Stomach (tissue), 19 donors: Measurements from ENCODE around the gene DCDC2B. TPM values are rescaled to one million over a fixed set of nuclear protein-coding genes. Genes with fewer than 3 reads are reported as not detected.
"Not testable (repeated sequence)": the region's sequence is repeated elsewhere in the genome, so short reads cannot be mapped to it uniquely, and the experiment has no call there.

ENCODE experiments used
- DNase-seq, 2 donors: peaks; one replicate each; pipeline versions ENCODE4 v3.0.0 to v3.0.0-alpha.2; 2013 to 2019
- H3K27ac ChIP-seq, 5 donors: fragments of 200-600 bp in 4 of 5; sonication (generic) in 4 of 5; one replicate each; pipeline ENCODE4 v1.5.1; 2013 to 2019; ENCODE audit warnings: mild to moderate bottlenecking in 1 of 5, moderate library complexity in 1 of 5
- H3K27me3 ChIP-seq, 3 donors: fragments of 200-600 bp; sonication (generic); one replicate each; pipeline ENCODE4 v1.5.1; 2017 to 2019; ENCODE audit warnings: mixed run types in 1 of 3
- H3K36me3 ChIP-seq, 4 donors: fragments of 200-600 bp; sonication (generic); 1 replicate in 3 of 4; 2 replicates in 1 of 4; pipeline ENCODE4 v1.5.1; 2016 to 2019
- H3K4me1 ChIP-seq, 4 donors: fragments of 200-600 bp; sonication (generic); one replicate each; pipeline ENCODE4 v1.5.1; 2016 to 2019
- H3K4me3 ChIP-seq, 4 donors: fragments of 200-600 bp; sonication (generic) in 3 of 4; one replicate each; pipeline ENCODE4 v1.5.1; 2016 to 2019; ENCODE audit warnings: mild to moderate bottlenecking in 1 of 4
- H3K9me3 ChIP-seq, 4 donors: fragments of 200-600 bp; sonication (generic); one replicate each; pipeline ENCODE4 v1.5.1; 2016 to 2019
- CTCF ChIP-seq, 7 experiments: fragments of 450-650 bp in 4 of 7; fragments of 200-600 bp in 3 of 7; sonication (generic) in 3 of 7; IDR thresholded peaks; one replicate each; pipeline ENCODE4 v1.5.1; 2016 to 2019; ENCODE audit warnings: antibody characterized with exemption in 7 of 7, control low read depth in 2 of 7, mild to moderate bottlenecking in 1 of 7
- EP300 ChIP-seq: sonication (generic); formaldehyde crosslinking; IDR thresholded peaks from one replicate; pipeline ENCODE4 v1.6.1; 2017; ENCODE audit warnings: antibody characterized with exemption
- POLR2A ChIP-seq, 4 donors: fragments of 450-650 bp; IDR thresholded peaks; one replicate each; pipeline ENCODE4 v1.6.1; 2016; ENCODE audit warnings: antibody characterized with exemption in 4 of 4, control low read depth in 2 of 4, mild to moderate bottlenecking in 1 of 4, moderate library complexity in 1 of 4
- POLR2AphosphoS5 ChIP-seq, 3 donors: sonication (generic); formaldehyde crosslinking; IDR thresholded peaks; one replicate each; pipeline ENCODE4 v1.6.1; 2016; ENCODE audit warnings: antibody characterized with exemption in 3 of 3
- WGBS, 5 donors: extraction: QIAGEN DNeasy Blood & Tissue Kit in 3 of 5; methylation state at CpG; one replicate each; pipeline versions ENCODE4 v1.1.5 to v1.1.7; 2013 to 2018; 5-methylcytosine and 5-hydroxymethylcytosine counted together
- intact Hi-C: fragments of 100-400 bp; cut with DNase I; formaldehyde crosslinking; loops from one replicate; pipeline ENCODE4 v1.15.1; 2023; ENCODE audit warnings: low total_unique reads
- long read RNA-seq, 10 donors: transcript quantifications; one replicate each; lab custom pipeline, GENCODE V29; 2026
- polyA plus RNA-seq, 3 donors: library from polyadenylated mRNA; stranded (reverse); fragments of 200-250 nt; gene quantifications; one replicate each; pipeline ENCODE4 v1.2.3, GENCODE V29; 2013
- total RNA-seq, 5 donors: library from RNA; depleted of rRNA; stranded (reverse); fragments of >200 nt; gene quantifications; one replicate each; pipeline versions ENCODE4 v1.1.0 to v1.2.3, GENCODE V29; 2014 to 2016
- donor health status: healthy with polysubstance abuse.
- donor health status: Bipolar disorder and iron deficiency.
- donor health status: healthy.

The DCDC2B gene
- total RNA-seq (not detected), polyA plus RNA-seq (not detected)
- long read RNA-seq, donor 1 = 0 reads
- long read RNA-seq, donor 2 = 0 reads
- long read RNA-seq, donor 3 = 0 reads
- long read RNA-seq, donor 4 = 0 reads
- long read RNA-seq, donor 5 = 0 reads
- long read RNA-seq, donor 6 = 0 reads
- long read RNA-seq, donor 7, partial matches to known transcripts = 6 of 6 reads
- long read RNA-seq, donor 7, other reads (novel, unspliced or antisense) = 0 of 6 reads
- long read RNA-seq, donor 8, partial matches to known transcripts = 5 of 5 reads
- long read RNA-seq, donor 8, other reads (novel, unspliced or antisense) = 0 of 5 reads
- long read RNA-seq, donor 9 = 0 reads
- long read RNA-seq, donor 10 = 0 reads

DNA sequence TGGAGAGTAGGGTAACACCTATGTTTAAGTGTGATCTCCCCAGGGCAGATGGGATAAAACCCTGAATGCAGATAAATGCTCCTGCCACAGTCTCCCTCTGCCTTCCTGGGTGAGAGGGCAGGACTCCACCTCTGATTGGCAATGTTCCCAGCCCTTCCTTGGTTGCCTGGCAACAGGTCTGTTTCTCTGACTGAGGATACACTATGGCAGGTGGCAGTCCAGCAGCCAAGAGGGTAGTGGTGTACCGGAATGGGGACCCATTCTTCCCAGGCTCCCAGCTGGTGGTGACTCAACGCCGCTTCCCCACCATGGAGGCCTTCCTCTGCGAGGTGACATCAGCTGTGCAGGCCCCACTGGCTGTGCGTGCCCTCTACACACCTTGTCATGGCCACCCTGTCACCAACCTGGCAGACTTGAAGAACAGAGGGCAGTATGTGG lies at the start of gene DCDC2B:
Gene DCDC2B, plus strand, starts transcription at position 199 of the 438 bp plus-strand sequence. Its CDS starts 5 bp downstream, at position 204.
- H3K27me3 ChIP-seq = no peaks in the 10 kb centered on the region
- peaks cover 0 to 6% (median 4%) of the 10 kb centered on the region in 4 donors for H3K36me3 ChIP-seq
- no peak within 1 kb of the TSS for H3K4me3 ChIP-seq
- no peak for TF ChIP-seq POLR2A (IDR thresholded peaks at IDR 0.05)
- peak in 1 of 7 experiments; percentile 8 for TF ChIP-seq CTCF (IDR thresholded peaks at IDR 0.05)
- no peak for TF ChIP-seq EP300
- peak in 1 of 3 donors; percentile 69 for TF ChIP-seq POLR2AphosphoS5 (IDR thresholded peaks at IDR 0.05)
- DNase-seq = peak; percentile 89 to 94
- H3K9me3 ChIP-seq = no peaks in the 10 kb centered on the region
- intact Hi-C loops = no loop called here
- peak within 1 kb of the TSS; percentile 18 to 65 (median 46) for H3K27ac ChIP-seq
- peaks cover 12 to 30% (median 26%) of the 10 kb centered on the region in 4 donors for H3K4me1 ChIP-seq
- 33 to 43% (median 38%) methylated on average over 4 to 5 of the region's 5 CpGs; no CpG with 5 or more reads in 1 of the 5 donors for WGBS, 5 donors

DNA sequence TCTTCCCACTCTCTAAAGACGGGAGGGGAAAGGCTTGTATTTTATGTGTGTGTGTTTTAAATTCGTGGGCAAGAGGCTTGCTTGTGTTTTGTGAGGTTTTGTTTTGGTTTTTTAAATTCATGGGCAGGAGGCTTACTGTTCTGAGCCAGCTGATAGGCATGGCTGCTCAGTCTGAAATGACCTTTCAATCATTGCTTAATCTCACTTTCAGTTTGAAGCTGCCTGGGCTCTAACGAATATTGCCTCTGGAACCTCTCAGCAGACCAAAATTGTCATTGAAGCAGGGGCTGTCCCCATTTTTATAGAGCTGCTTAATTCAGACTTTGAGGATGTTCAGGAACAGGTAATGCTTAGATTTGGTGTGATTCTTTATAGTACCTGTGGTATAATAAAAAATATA lies 49.7 kb upstream of the DCDC2B start:
- Histone ChIP-seq H3K36me3 (peaks cover 75 to 99% (median 96%) of the 10 kb centered on the region in 4 donors), H3K4me1 (peaks cover 0 to under 1% (median 0%) of the 10 kb centered on the region in 4 donors), H3K9me3 (no peaks in the 10 kb centered on the region), H3K4me3 (no peak overlapping the region), H3K27ac (no peak overlapping the region), H3K27me3 (no peaks in the 10 kb centered on the region)
- intact Hi-C loops = no loop called here
- 71 to 87% (median 73%) methylated on average over 3 of the region's 3 CpGs for WGBS, 5 donors
- DNase-seq = no peak
- TF ChIP-seq POLR2AphosphoS5 (IDR thresholded peaks at IDR 0.05) = no peak
- no peak for TF ChIP-seq CTCF (IDR thresholded peaks at IDR 0.05)
- TF ChIP-seq EP300 = no peak
- TF ChIP-seq POLR2A (IDR thresholded peaks at IDR 0.05) = no peak

DNA sequence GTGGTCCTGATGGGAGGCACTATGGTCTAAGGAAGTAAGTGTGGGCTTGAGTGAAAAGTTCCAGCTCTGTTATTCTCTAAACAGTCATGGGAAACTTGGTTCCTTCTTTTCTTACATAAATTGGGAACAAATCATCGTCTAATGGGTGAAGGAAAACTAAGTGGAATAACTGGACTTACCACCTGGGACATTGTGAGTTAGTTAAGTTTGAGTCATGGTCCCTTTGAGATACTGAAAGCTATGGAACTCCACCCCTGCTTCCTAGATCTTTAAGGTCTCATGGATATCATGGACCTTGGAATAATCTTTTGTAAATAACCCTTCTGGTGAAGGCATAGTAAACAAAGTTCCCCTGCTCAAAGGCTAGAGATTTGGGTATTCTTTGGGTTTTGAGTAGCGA lies 45.5 kb upstream of the DCDC2B start:
- Histone ChIP-seq H3K4me3 (no peak overlapping the region), H3K9me3 (no peaks in the 10 kb centered on the region), H3K27ac (peak overlapping the region in 1 of 5 donors; percentile 5), H3K27me3 (no peaks in the 10 kb centered on the region), H3K36me3 (peaks cover 71 to 100% (median 98%) of the 10 kb centered on the region in 4 donors), H3K4me1 (no peaks in the 10 kb centered on the region)
- peak in 1 of 3 donors; percentile 9 for TF ChIP-seq POLR2AphosphoS5 (IDR thresholded peaks at IDR 0.05)
- TF ChIP-seq CTCF (IDR thresholded peaks at IDR 0.05) = no peak
- TF ChIP-seq EP300 = no peak
- no peak for TF ChIP-seq POLR2A (IDR thresholded peaks at IDR 0.05)
- peak in 1 of 2 donors; percentile 23 for DNase-seq
- 68 to 78% (median 70%) methylated on average over 2 of the region's 2 CpGs for WGBS, 5 donors
- intact Hi-C loops = no loop called here

- peaks cover 61 to 100% (median 98%) of the 10 kb centered on the region in 4 donors for H3K36me3 ChIP-seq
- H3K9me3 ChIP-seq, DNase-seq, H3K27ac ChIP-seq, H3K4me3 ChIP-seq, intact Hi-C loops, H3K4me1 ChIP-seq, H3K27me3 ChIP-seq: not testable (repeated sequence)
- WGBS, 5 donors = 91 to 97% (median 95%) methylated on average over 10 of the region's 10 CpGs
Measured at GRCh38 chr1:32165633-32166032, 43.3 kb upstream of the DCDC2B start.

GRCh38 chr1:32170991-32171390 lies 37.9 kb upstream of the DCDC2B start:
- Histone ChIP-seq H3K4me3 (no peak overlapping the region), H3K27me3 (no peaks in the 10 kb centered on the region), H3K36me3 (peaks cover 55 to 93% (median 92%) of the 10 kb centered on the region in 4 donors), H3K4me1 (no peaks in the 10 kb centered on the region), H3K27ac (no peak overlapping the region), H3K9me3 (no peaks in the 10 kb centered on the region)
- WGBS, 5 donors = 71 to 80% (median 76%) methylated on average over 4 of the region's 4 CpGs
- DNase-seq = no peak
- no peak for TF ChIP-seq EP300
- no peak for TF ChIP-seq POLR2A (IDR thresholded peaks at IDR 0.05)
- TF ChIP-seq POLR2AphosphoS5 (IDR thresholded peaks at IDR 0.05) = no peak
- TF ChIP-seq CTCF (IDR thresholded peaks at IDR 0.05) = no peak
- intact Hi-C loops = no loop called here
